Cardiac septum (tissue), 1 donor: ENCODE measurements around the gene ISOC2. TPM values are rescaled to one million over a fixed set of nuclear protein-coding genes. Genes with fewer than 3 reads are reported as not detected.
A peak's percentile ranks its signal among the peaks of the same experiment; 100 is the strongest.
"Not testable (repeated sequence)": the region's sequence is repeated elsewhere in the genome, so short reads cannot be mapped to it uniquely, and the experiment has no call there.

Experiments
- DNase-seq: peaks from one replicate; pipeline ENCODE4 v3.0.0-alpha.2; 2020; ENCODE audit warnings: low spot score
- intact Hi-C: fragments of 100-400 bp; cut with DNase I; formaldehyde crosslinking; loops from one replicate; pipeline ENCODE4 v1.14.0; 2022
- total RNA-seq: library from RNA; stranded (reverse); fragmentation: NEBNext Ultra II Directional; extraction: Animal tissue kit (Norgen Biotek cat#: 25700); gene quantifications from one replicate; pipeline ENCODE4 v1.2.1, GENCODE V29; 2021
- donor health status: DM: no; HTN: no; CAD: no.

ISOC2 gene
- total RNA-seq, 1 donor from 2014 or later = 50.8 TPM

DNA sequence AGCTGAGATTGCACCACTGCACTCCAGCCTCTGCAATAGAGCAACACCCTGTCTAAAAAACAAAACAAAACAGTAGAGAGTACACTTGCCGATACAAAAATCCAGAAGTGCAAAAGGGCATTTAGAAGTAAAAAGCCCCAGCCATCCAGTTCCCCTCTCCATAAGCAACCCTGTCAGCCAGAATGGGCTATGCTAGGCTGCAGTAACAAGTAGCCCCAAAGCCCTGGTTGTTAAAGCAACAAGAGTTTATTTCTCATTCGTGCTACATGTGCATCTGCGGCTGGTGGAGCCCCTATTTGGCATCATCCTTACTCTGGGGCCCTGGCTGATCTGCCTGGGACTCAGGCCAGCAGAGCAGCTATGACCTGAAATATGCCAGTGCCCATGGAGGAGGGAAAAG, 36.9 kb downstream of the ISOC2 start:
- intact Hi-C loops = no loop called here
- DNase-seq = no peak

DNA sequence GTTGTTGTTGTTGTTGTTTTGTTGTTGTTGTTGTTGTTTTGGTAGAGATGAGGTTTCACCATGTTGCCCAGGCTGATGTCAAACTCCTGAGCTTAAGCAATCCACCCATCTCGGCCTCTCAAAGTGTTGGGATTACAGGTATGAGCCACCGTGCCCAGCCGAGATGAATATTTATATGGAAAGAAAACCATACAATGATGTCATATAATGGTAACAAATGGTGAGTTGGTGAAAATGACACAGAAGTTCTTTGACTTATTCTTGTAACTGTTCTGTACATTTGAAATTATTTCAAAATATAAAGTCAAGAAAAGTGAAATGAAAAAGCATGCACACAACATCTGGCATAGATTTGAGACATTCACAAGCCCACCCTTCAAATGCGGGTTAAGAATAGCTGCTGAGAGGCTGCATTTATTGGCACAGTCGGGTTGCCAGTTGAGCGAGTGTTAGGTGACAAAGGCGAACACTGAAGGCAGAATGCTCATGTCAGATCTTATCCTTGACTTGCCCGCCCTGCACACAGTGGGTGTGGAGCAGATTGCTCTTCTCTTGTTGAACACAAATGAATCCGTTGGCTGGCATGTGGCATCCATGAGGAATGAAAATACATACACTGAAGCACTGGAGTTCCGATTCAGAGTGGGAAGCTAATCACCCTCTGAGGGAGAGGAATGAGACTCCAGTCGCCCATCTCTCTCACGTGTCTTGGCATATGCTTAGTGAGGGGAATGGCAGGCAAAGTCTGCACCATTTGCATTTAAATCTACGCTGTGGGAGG, 38.0 kb downstream of the ISOC2 start:
- no peak for DNase-seq
- intact Hi-C loops = no loop called here

DNA sequence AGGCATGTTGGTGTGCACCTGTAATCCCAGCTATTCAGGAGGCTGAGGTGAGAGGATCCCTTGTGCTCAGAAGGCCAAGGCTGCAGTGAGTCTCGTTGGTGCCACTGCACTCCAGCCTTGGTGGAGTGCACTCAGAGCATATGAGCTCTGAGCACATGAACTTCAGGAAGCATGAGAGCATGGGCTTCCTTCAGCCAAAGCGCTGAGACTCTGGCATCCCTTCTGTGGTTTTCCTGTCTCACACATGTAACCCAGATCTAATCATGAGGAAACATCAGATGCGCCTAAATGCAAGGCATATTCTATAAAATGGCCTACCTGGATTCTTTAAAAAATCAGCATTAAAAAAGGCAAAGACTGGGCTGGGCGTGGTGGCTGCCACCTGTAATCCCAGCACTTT, 40.2 kb downstream of the ISOC2 start:
- DNase-seq, intact Hi-C loops: not testable (repeated sequence)

DNA sequence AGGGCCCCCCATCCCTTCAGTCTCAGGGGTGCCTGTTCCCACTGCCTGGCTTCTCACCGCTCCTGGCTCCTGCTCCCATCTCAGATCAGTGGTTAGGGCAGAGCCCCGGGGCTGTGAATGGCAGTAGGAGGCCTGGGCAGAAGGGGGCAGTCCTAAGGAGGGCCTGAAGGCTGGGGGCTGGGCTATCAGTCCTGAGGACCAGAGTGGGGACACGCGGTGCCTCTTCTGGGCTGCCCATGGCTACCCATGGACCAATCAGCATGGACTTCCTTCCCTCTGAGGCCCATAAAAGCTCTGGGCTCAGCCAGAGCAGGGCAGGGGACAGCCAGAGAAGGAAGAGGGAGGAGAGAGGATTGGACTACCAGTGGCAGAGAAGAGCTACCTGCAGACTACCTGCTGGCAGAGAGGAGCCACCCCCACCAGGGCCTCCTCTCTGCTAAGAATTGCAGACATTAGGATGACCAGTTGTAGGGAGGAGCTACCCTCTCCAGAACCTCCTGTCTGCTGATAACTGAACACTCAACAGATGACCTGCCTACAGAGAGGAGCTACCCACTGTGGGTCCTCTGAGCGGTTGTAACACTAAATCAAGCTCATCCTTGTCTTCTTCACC, 41.7 kb downstream of the ISOC2 start:
- intact Hi-C loops = loop anchor here (10.0 kb wide), 1 partner anchor 115 kb away; no protein-coding TSS in a partner anchor
- no peak for DNase-seq

DNA sequence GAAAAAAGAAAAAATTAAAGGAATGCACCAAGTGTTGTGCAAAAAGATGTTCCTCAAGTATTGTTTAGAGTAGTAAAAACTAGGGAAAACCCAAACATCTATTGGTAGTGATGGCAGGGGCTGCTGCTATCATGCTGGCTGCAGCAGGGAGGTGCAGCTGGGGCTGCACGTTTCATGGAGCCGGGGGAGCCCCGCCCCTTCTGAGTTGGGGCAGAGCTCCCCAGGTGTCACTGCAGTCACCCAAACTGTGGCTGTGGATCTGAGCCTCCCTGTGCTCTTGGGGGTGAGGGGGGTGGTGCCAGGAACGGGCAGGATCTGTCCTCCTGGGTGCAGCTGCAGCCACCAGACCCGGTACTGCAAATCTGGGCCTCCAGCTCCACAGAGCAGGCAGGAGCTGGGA, 42.3 kb downstream of the ISOC2 start:
- intact Hi-C loops = loop anchor here (10.0 kb wide), 1 partner anchor 114 kb away; no protein-coding TSS in a partner anchor

DNA sequence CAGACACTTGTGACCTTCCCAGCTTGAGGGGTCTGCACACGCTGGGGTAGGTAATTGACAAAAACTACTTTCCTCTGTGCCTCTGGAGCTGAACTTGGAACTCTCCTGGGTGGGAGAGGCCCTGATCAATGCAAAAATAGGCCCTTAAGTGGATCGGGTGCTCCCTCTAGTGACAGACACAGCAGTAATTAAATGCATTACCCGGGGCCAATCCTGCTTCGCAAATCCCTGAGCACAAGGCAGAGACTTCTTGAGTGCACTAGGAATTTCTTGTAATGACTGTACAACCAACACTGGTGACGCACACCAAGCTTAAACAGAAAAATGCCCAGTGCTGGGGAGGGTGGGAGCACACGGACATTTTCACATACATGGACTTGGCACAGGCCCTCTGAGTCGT, 43.3 kb downstream of the ISOC2 start:
- intact Hi-C loops = loop anchor here (10.0 kb wide), 1 partner anchor 113 kb away; no protein-coding TSS in a partner anchor
- no peak for DNase-seq

More for the DNA sequence above, 42.3 kb downstream of the ISOC2 start:
- no peak for DNase-seq

DNA sequence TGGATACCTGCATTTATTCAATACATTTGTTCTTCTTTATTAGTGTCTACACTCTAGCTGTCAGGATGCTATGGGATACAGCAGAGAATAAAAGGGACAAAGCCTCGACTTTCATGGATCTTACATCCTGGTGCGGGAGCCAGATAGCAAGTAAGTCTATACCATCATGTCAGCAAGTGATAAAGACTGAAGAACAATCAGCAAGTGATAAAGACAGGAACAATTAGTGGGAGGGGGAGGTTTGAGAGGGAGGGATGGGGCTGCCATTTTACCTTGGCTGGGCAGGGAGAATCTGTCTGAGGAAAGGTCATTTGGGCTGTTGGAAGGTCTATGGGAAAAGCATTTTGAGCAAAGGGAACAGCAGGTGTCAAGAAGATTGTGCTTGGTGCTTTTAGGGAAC, 51.3 kb downstream of the ISOC2 start:
- DNase-seq = no peak
- intact Hi-C loops = loop anchor here (10.0 kb wide), 1 partner anchor 105 kb away; no protein-coding TSS in a partner anchor

DNA sequence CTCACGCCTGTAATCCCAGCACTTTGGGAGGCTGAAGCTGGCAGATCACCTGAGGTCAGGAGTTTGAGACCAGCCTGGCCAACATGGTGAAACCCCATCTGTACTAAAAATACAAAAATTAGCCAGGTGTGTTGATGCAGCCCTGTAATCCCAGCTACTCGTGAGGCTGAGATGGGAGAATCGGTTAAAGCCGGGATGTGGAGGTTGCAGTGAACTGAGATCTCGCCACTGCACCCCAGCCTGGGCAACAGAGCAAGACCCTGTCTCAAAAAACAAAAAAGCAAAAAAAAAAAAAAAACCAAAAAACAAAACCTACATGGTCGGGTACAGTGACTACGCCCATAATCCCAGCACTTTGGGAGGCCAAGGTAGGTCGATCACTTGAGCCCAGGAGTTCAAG, 52.3 kb downstream of the ISOC2 start:
- DNase-seq = not testable (repeated sequence)
- intact Hi-C loops = loop anchor here (5.0 kb wide), 2 partner anchors 53 to 267 kb away; partner anchors contain the start of genes C19orf85 and ISOC2

DNA sequence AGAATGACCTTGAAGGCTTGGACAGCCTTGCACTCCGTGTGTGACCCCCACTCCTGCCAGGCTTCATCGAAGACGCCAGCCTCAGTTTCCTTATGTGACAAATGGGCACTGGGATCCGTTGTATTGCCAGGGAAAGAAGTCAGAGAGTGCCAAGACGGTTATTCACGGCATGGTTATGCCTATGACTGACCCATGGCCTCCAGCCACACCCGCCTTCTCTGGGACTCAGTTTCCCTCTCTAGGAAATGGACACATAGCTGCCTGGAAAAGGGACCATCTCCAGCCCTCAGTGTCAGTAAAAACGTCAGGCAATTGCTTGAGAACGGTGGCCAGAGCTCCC, 52.9 kb downstream of the ISOC2 start:
- DNase-seq = no peak
- intact Hi-C loops = loop anchor here (5.0 kb wide), 2 partner anchors 54 to 266 kb away; partner anchors contain the start of genes C19orf85 and ISOC2

DNA sequence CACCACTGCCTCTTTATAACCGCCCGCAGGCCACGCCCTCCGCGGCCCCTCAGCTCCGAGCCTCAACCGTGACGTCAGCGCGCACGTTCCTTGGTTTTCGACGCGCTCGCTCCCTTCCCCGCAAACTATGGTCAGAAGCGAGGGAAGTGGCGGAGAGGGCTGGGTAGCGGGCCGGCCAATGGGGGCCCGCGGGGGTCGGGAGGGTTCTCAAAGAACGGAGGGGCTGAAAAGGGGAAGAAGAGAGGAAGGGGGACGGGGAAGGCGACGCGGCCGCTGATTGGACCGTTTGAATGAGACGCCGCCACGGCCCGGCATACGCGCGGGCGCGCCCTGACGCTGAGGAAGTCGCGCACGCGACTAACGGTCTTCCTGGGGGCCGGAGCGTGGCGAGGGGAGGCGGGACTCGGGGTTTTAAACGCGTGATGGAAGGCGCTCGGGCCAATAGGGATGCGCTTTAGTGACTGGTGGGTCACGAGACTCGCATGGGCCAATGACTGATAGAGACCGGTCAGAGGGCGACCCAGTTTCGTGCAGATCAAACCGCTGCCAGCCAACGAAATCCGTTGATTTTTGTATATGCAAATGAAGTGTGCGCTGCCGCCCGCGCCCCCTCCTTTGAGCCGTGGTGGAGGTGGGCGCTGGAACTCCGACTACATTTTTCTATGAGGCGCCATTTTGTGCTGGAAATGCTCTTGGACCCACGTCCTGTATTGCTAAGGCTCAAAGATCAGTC, 53.5 kb downstream of the ISOC2 start:
- intact Hi-C loops = loop anchor here (5.0 kb wide), 2 partner anchors 54 to 266 kb away; partner anchors contain the start of genes C19orf85 and ISOC2
- peak; percentile 99 for DNase-seq

DNA sequence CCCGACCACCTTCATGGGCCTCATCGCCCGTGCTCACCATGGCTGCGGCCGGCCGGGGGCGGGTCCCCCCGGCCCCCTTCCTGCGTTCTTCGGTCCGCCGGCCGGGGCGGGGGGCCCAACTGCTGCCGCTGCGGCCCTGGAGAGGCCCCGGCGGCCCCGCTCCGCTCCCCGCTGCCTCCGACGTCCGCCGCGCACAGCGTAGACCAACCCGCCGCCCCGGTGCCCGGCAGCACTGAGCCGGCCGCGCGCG, 54.0 kb downstream of the ISOC2 start, which contains the start of gene UBE2S:
Gene UBE2S, minus strand, starts transcription at position 239 of the 250 bp plus-strand sequence. Its CDS starts 199 bp downstream, at position 40.
- intact Hi-C loops = loop anchor here (5.0 kb wide), 2 partner anchors 55 to 265 kb away; partner anchors contain the start of genes C19orf85 and ISOC2
- DNase-seq = not testable (repeated sequence)

DNA sequence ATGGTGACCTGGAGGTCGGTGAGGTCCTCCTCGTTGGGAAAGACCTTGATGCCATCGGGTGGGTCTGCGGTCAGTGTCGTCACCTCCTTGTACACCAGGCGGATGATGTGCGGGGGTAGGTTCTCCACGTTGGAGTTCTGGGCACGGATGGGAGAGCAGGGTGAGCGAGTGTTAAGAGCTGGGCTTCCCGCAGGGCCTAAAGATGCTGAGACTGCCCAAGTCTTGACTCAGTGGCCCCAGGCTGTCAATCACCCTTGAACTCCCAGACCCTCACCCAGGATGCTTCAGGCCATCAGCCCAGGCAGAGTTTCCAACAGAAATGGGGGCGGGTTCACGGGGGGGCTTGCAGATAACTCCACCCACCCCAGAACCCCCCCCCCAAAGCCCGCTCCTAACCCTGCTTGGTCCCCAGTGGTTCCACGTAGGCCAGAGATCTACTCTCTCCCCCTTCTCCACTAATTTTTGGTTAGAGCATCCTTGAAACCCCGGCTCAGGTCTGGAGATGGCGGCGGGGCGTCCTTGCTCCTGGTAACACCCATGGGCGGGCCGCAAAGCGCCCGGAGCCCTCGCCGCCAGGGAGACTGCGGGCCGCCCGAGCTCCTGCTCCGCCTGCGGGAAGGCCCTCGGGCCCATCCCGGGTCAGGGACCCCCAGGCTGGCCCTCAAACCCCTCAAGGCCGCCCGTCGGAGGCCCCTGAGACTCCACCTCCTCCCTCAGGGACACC, 54.5 kb downstream of the ISOC2 start:
- intact Hi-C loops = loop anchor here (5.0 kb wide), 2 partner anchors 55 to 265 kb away; partner anchors contain the start of genes C19orf85 and ISOC2
- DNase-seq = no peak

DNA sequence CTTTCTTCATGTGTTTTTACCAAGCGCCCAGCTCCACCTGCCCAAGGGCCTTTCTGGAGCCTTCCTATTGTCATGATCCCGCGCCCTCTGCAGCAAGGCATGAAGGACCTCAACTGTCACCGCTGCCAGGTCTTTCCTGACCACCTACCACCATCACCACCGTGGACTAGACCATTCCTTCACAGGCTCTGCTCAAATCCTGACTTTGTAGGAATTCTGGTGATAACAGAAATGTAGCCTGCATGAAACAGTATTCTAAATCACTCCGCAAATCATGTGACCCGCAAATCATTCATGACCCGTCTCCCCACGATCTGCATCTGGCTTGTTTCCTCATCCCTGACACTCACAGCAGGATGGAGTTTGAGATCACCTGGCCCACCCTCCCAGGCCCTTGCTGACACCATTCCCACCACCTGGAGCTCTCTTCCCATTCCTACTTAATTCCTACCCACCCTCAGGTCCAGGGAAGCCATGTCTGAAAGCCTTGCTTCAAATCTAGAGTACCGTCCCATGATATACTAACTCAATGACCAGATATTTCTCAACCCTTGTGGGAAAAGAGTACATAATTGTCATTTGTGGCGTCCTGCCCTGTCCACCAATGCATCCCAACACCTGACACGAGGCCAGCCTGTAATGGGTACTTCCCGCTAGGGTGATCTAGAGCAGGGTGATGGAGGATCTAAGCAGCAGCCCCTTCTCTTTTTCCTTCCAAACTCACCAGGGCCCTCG, 55.2 kb downstream of the ISOC2 start:
- intact Hi-C loops = loop anchor here (5.0 kb wide), 2 partner anchors 56 to 264 kb away; partner anchors contain the start of genes C19orf85 and ISOC2
- no peak for DNase-seq

DNA sequence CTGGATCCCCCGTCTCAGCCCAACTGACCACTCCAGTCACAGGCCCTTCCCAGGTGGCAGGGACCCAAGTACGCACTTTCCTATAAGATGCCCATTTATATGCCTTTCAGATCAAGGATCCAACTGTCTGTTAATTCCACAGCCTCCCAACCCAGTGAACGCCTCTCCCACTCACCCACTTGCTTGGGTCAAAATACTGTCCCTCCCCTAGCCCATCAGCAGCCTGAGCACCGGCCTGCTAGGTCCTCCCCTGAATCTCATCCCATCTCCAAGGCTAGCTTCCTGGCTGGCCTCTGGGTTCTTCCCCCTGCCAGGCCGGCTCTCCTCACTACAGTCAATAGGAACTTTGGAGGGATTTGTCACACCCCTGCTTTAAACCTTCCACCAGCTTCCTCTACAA, 55.8 kb downstream of the ISOC2 start:
- intact Hi-C loops = loop anchor here (2.0 to 5.0 kb wide), 3 partner anchors 19 to 263 kb away; partner anchors contain the start of genes C19orf85 and ISOC2
- no peak for DNase-seq

Other genes with a start within 250 kb of the ISOC2 start
- gene TMEM86B, start 232.9 kb downstream of the ISOC2 start, total RNA-seq = 1.6 TPM
- 43.0 TPM for gene PPP6R1, start 202.6 kb downstream of the ISOC2 start, total RNA-seq
- gene HSPBP1, start 181.5 kb downstream of the ISOC2 start, total RNA-seq = 24.6 TPM
- gene BRSK1, start 177.6 kb downstream of the ISOC2 start, total RNA-seq = 8.8 TPM
- gene TMEM150B, start 136.3 kb downstream of the ISOC2 start, total RNA-seq = 0.62 TPM
- 6.1 TPM for gene KMT5C, start 121.8 kb downstream of the ISOC2 start, total RNA-seq
- not detected for gene COX6B2, start 106.9 kb downstream of the ISOC2 start, total RNA-seq
- gene GARIN5B, start 98.4 kb downstream of the ISOC2 start, total RNA-seq = not detected
- gene IL11, start 91.2 kb downstream of the ISOC2 start, total RNA-seq = not detected
- not detected for gene TMEM190, start 84.8 kb downstream of the ISOC2 start, total RNA-seq
- 0.65 TPM for gene TMEM238, start 77.3 kb downstream of the ISOC2 start, total RNA-seq
- gene RPL28, start 75.7 kb downstream of the ISOC2 start, total RNA-seq = 479 TPM
- 28.4 TPM for gene UBE2S, start 53.9 kb downstream of the ISOC2 start, total RNA-seq
- gene SHISA7, start 18.3 kb downstream of the ISOC2 start, total RNA-seq = not detected
- gene C19orf85, start 3.1 kb upstream of the ISOC2 start, total RNA-seq = not detected
- gene ZNF628, start 15.0 kb upstream of the ISOC2 start, total RNA-seq = 3.4 TPM
- 6.0 TPM for gene NAT14, start 23.5 kb upstream of the ISOC2 start, total RNA-seq
- 7.7 TPM for gene SSC5D, start 26.8 kb upstream of the ISOC2 start, total RNA-seq
- 2.0 TPM for gene SBK2, start 75.5 kb upstream of the ISOC2 start, total RNA-seq
- gene SBK3, start 83.9 kb upstream of the ISOC2 start, total RNA-seq = 6.7 TPM
- 12.2 TPM for gene ZNF579, start 119.2 kb upstream of the ISOC2 start, total RNA-seq
- 19.4 TPM for gene FIZ1, start 137.9 kb upstream of the ISOC2 start, total RNA-seq
- gene ZNF524, start 138.6 kb upstream of the ISOC2 start, total RNA-seq = 13.7 TPM
- 15.7 TPM for gene ZNF865, start 144.0 kb upstream of the ISOC2 start, total RNA-seq
- gene ZNF784, start 162.9 kb upstream of the ISOC2 start, total RNA-seq = 10.9 TPM
- 29.0 TPM for gene ZNF580, start 179.4 kb upstream of the ISOC2 start, total RNA-seq
- gene ZNF581, start 182.0 kb upstream of the ISOC2 start, total RNA-seq = 6.5 TPM
- gene CCDC106, start 186.6 kb upstream of the ISOC2 start, total RNA-seq = 15.9 TPM
- gene U2AF2, start 193.4 kb upstream of the ISOC2 start, total RNA-seq = 80.4 TPM
- gene EPN1, start 213.6 kb upstream of the ISOC2 start, total RNA-seq = 193 TPM